Measurements from ENCODE around the gene P4HA2. TPM values are rescaled to one million over a fixed set of nuclear protein-coding genes. Genes with fewer than 3 reads are reported as not detected.
A peak's percentile ranks its signal among the peaks of the same experiment; 100 is the strongest.

Gene P4HA2
- total and polyA plus RNA-seq, 9 of the 15 experiments (the other 6 are each of a cell fraction or from before 2014, with no cell fraction given), result 9.6 to 50.0 (median 12.7) TPM

- TF ChIP-seq, protein P1, sequence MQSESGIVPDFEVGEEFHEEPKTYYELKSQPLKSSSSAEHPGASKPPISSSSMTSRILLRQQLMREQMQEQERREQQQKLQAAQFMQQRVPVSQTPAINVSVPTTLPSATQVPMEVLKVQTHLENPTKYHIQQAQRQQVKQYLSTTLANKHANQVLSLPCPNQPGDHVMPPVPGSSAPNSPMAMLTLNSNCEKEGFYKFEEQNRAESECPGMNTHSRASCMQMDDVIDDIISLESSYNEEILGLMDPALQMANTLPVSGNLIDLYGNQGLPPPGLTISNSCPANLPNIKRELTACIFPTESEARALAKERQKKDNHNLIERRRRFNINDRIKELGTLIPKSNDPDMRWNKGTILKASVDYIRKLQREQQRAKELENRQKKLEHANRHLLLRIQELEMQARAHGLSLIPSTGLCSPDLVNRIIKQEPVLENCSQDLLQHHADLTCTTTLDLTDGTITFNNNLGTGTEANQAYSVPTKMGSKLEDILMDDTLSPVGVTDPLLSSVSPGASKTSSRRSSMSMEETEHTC (IDR thresholded peaks at IDR 0.05), result no peak
- TF ChIP-seq ZNF699 (CRISPR knock-in tag; IDR thresholded peaks at IDR 0.05; ENCODE audit: insufficient replicate concordance) (no peak), TGIF2 (CRISPR knock-in tag; IDR thresholded peaks at IDR 0.05) (0 out of 2 replicates have a peak, but pooled peaks have one; percentile 12), MTA3 (IDR thresholded peaks at IDR 0.05; ENCODE audit: borderline replicate concordance) (peak; percentile 84; the same call in 1 of the 2 replicates), HNRNPK (IDR thresholded peaks at IDR 0.05; ENCODE audit: low read depth, low read length, poor library complexity, severe bottlenecking) (peak; percentile 51), CXXC5 (CRISPR knock-in tag; IDR thresholded peaks at IDR 0.05) (peak; percentile 95), FOXM1 (IDR thresholded peaks at IDR 0.05; ENCODE audit: low read depth) (no peak), FOXM1 (CRISPR knock-in tag; IDR thresholded peaks at IDR 0.05; ENCODE audit: low read depth) (0 out of 2 replicates have a peak, but pooled peaks have one; percentile 60), NRF1 (conservative IDR thresholded peaks at IDR 0.05 in 1 of 2, IDR thresholded peaks at IDR 0.05 in 1 of 2) (peak; percentile 68 to 71; a peak in 3 of 4 replicates), HNRNPL (IDR thresholded peaks at IDR 0.05; ENCODE audit: low read depth, low read length) (peak; percentile 6), ZNF12 (CRISPR knock-in tag; IDR thresholded peaks at IDR 0.05) (peak; percentile 61; the same call in 1 of the 2 replicates), SUPT5H (IDR thresholded peaks at IDR 0.05) (peak; percentile 66), FOXA1 (IDR thresholded peaks at IDR 0.05; ENCODE audit: borderline replicate concordance) (no peak), CTBP1 (IDR thresholded peaks at IDR 0.05; ENCODE audit: borderline replicate concordance) (peak; percentile 75), NEUROD1 (IDR thresholded peaks at IDR 0.05; ENCODE audit: borderline replicate concordance, low read depth, low read length, partially characterized antibody) (peak; percentile 13)
- TF ChIP-seq, protein P2, sequence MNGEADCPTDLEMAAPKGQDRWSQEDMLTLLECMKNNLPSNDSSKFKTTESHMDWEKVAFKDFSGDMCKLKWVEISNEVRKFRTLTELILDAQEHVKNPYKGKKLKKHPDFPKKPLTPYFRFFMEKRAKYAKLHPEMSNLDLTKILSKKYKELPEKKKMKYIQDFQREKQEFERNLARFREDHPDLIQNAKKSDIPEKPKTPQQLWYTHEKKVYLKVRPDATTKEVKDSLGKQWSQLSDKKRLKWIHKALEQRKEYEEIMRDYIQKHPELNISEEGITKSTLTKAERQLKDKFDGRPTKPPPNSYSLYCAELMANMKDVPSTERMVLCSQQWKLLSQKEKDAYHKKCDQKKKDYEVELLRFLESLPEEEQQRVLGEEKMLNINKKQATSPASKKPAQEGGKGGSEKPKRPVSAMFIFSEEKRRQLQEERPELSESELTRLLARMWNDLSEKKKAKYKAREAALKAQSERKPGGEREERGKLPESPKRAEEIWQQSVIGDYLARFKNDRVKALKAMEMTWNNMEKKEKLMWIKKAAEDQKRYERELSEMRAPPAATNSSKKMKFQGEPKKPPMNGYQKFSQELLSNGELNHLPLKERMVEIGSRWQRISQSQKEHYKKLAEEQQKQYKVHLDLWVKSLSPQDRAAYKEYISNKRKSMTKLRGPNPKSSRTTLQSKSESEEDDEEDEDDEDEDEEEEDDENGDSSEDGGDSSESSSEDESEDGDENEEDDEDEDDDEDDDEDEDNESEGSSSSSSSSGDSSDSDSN (IDR thresholded peaks at IDR 0.05; ENCODE audit: borderline replicate concordance in 1 of 2, low read depth in 2 of 2, low read length in 2 of 2), result peak in 1 of 2 experiments; percentile 14; a peak in 2 of 4 replicates
- TF ChIP-seq, protein P3, sequence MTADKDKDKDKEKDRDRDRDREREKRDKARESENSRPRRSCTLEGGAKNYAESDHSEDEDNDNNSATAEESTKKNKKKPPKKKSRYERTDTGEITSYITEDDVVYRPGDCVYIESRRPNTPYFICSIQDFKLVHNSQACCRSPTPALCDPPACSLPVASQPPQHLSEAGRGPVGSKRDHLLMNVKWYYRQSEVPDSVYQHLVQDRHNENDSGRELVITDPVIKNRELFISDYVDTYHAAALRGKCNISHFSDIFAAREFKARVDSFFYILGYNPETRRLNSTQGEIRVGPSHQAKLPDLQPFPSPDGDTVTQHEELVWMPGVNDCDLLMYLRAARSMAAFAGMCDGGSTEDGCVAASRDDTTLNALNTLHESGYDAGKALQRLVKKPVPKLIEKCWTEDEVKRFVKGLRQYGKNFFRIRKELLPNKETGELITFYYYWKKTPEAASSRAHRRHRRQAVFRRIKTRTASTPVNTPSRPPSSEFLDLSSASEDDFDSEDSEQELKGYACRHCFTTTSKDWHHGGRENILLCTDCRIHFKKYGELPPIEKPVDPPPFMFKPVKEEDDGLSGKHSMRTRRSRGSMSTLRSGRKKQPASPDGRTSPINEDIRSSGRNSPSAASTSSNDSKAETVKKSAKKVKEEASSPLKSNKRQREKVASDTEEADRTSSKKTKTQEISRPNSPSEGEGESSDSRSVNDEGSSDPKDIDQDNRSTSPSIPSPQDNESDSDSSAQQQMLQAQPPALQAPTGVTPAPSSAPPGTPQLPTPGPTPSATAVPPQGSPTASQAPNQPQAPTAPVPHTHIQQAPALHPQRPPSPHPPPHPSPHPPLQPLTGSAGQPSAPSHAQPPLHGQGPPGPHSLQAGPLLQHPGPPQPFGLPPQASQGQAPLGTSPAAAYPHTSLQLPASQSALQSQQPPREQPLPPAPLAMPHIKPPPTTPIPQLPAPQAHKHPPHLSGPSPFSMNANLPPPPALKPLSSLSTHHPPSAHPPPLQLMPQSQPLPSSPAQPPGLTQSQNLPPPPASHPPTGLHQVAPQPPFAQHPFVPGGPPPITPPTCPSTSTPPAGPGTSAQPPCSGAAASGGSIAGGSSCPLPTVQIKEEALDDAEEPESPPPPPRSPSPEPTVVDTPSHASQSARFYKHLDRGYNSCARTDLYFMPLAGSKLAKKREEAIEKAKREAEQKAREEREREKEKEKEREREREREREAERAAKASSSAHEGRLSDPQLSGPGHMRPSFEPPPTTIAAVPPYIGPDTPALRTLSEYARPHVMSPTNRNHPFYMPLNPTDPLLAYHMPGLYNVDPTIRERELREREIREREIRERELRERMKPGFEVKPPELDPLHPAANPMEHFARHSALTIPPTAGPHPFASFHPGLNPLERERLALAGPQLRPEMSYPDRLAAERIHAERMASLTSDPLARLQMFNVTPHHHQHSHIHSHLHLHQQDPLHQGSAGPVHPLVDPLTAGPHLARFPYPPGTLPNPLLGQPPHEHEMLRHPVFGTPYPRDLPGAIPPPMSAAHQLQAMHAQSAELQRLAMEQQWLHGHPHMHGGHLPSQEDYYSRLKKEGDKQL (CRISPR knock-in tag; IDR thresholded peaks at IDR 0.05; ENCODE audit: borderline replicate concordance), result no peak
- TF ChIP-seq, protein P4, sequence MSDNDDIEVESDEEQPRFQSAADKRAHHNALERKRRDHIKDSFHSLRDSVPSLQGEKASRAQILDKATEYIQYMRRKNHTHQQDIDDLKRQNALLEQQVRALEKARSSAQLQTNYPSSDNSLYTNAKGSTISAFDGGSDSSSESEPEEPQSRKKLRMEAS (CRISPR knock-in tag; IDR thresholded peaks at IDR 0.05), result 0 out of 2 replicates have a peak, but pooled peaks have one; percentile 25
Measured at GRCh38 chr5:132227485-132228240, at the start of gene P4HA2 (continued).

All from K562 (cell line).